H9 (cell line): ENCODE measurements around the gene PTPRN2. TPM values are rescaled to one million over a fixed set of nuclear protein-coding genes. Genes with fewer than 3 reads are reported as not detected.

Experiments used
- DNase-seq: peaks from one replicate; pipeline ENCODE4 v3.0.0-alpha.2; 2017
- H2AFZ ChIP-seq: one replicate; pipeline ENCODE4 v1.6.1; 2013; ENCODE audit warnings: mild to moderate bottlenecking, low read length, control low read depth, moderate library complexity
- H2AK5ac ChIP-seq: 2 replicates; pipeline ENCODE4 v1.6.1; 2013; ENCODE audit warnings: low read length, control low read depth, mixed read lengths; ENCODE audit not compliant: insufficient read length
- H2BK120ac ChIP-seq: one replicate; pipeline ENCODE4 v1.6.1; 2013; ENCODE audit warnings: low read depth, mild to moderate bottlenecking, low read length, control low read depth, inconsistent platforms; ENCODE audit not compliant: poor library complexity, severe bottlenecking
- H2BK12ac ChIP-seq: 2 replicates; pipeline ENCODE4 v1.6.1; 2013; ENCODE audit warnings: low read length, control low read depth, mixed read lengths, low read depth; ENCODE audit not compliant: insufficient read length
- H2BK15ac ChIP-seq: 2 replicates; pipeline ENCODE4 v1.6.1; 2013; ENCODE audit warnings: low read depth, low read length, control low read depth
- H2BK20ac ChIP-seq: one replicate; pipeline ENCODE4 v1.6.1; 2013; ENCODE audit warnings: low read depth, mild to moderate bottlenecking, low read length, control low read depth, inconsistent platforms; ENCODE audit not compliant: poor library complexity, severe bottlenecking
- H2BK5ac ChIP-seq: 2 replicates; pipeline ENCODE4 v1.6.1; 2013; ENCODE audit warnings: low read length, control low read depth, mixed read lengths; ENCODE audit not compliant: insufficient read length
- H3K14ac ChIP-seq: 2 replicates; pipeline ENCODE4 v1.6.1; 2013; ENCODE audit warnings: low read length, control low read depth; ENCODE audit not compliant: insufficient read depth
- H3K18ac ChIP-seq: 2 replicates; pipeline ENCODE4 v1.6.1; 2013; ENCODE audit warnings: low read depth, mild to moderate bottlenecking, mixed read lengths, low read length, control low read depth; ENCODE audit not compliant: insufficient read length
- H3K23ac ChIP-seq: 2 replicates; pipeline ENCODE4 v1.6.1; 2013; ENCODE audit warnings: low read length, control low read depth, mixed read lengths, low read depth; ENCODE audit not compliant: insufficient read length
- H3K23me2 ChIP-seq: 2 replicates; pipeline ENCODE4 v1.6.1; 2013; ENCODE audit warnings: low read depth, mild to moderate bottlenecking, mixed read lengths, low read length, control low read depth; ENCODE audit not compliant: insufficient read length, poor library complexity, severe bottlenecking
- H3K27ac ChIP-seq: 2 replicates; pipeline ENCODE4 v1.5.1; 2013; ENCODE audit warnings: low read length, control low read depth, mixed read lengths, low read depth; ENCODE audit not compliant: insufficient read length
- H3K27me3 ChIP-seq: 2 replicates; pipeline ENCODE4 v1.6.1; 2013; ENCODE audit warnings: low read length, control low read depth, inconsistent platforms; ENCODE audit not compliant: insufficient read depth
- H3K4ac ChIP-seq: 2 replicates; pipeline ENCODE4 v1.6.1; 2013; ENCODE audit warnings: low read depth, mild to moderate bottlenecking, control low read depth, inconsistent platforms, low read length, moderate library complexity
- H3K4me1 ChIP-seq: 2 replicates; pipeline ENCODE4 v1.6.1; 2013; ENCODE audit warnings: low read length, control low read depth, inconsistent platforms; ENCODE audit not compliant: insufficient read depth
- H3K4me2 ChIP-seq: 2 replicates; pipeline ENCODE4 v1.6.1; 2013; ENCODE audit warnings: low read length, control low read depth, mixed read lengths; ENCODE audit not compliant: insufficient read length, insufficient read depth
- H3K56ac ChIP-seq: 2 replicates; pipeline ENCODE4 v1.6.1; 2013; ENCODE audit warnings: low read depth, mild to moderate bottlenecking, mixed read lengths, low read length, control low read depth; ENCODE audit not compliant: insufficient read length
- H3K79me1 ChIP-seq: 2 replicates; pipeline ENCODE4 v1.6.1; 2013; ENCODE audit warnings: low read depth, mild to moderate bottlenecking, moderate library complexity, low read length, control low read depth, inconsistent platforms; ENCODE audit not compliant: insufficient read depth, poor library complexity, severe bottlenecking
- H3K79me2 ChIP-seq: 2 replicates; pipeline ENCODE4 v1.6.1; 2013; ENCODE audit warnings: low read length, control low read depth, inconsistent platforms; ENCODE audit not compliant: insufficient read depth
- H3K9ac ChIP-seq: 2 replicates; pipeline ENCODE4 v1.6.1; 2013; ENCODE audit warnings: low read length, control low read depth, mixed read lengths; ENCODE audit not compliant: insufficient read length; ENCODE audit errors: extremely low read depth
- H3K9me3 ChIP-seq: one replicate; pipeline ENCODE4 v1.6.1; 2013; ENCODE audit warnings: low read depth, low read length, inconsistent platforms; ENCODE audit not compliant: control insufficient read depth
- H3T11ph ChIP-seq: one replicate; pipeline ENCODE4 v1.6.1; 2013; ENCODE audit warnings: mild to moderate bottlenecking, low read length, control low read depth, inconsistent platforms
- H4K20me1 ChIP-seq: one replicate; pipeline ENCODE4 v1.6.1; 2013; ENCODE audit not compliant: control insufficient read depth, insufficient read length, insufficient read depth
- H4K5ac ChIP-seq: 2 replicates; pipeline ENCODE4 v1.6.1; 2013; ENCODE audit warnings: low read depth, mild to moderate bottlenecking, mixed read lengths, low read length, control low read depth; ENCODE audit not compliant: insufficient read length
- H4K8ac ChIP-seq: replicated peaks from 2 replicates; pipeline ENCODE4 v1.6.1; 2013; ENCODE audit warnings: low read length, control low read depth, mixed read lengths, low read depth; ENCODE audit not compliant: insufficient read length
- H4K91ac ChIP-seq: 2 replicates; pipeline ENCODE4 v1.6.1; 2013; ENCODE audit warnings: low read depth, mild to moderate bottlenecking, moderate library complexity, mixed read lengths, low read length, control low read depth; ENCODE audit not compliant: insufficient read length
- H3K27ac Mint-ChIP-seq, 3 experiments: 2 replicates in 2 of 3; 3 replicates in 1 of 3; pipeline ENCODE4 v1.8.0; 2020 to 2021; ENCODE audit warnings: mixed read lengths in 3 of 3, mild to moderate bottlenecking in 1 of 3, moderate library complexity in 1 of 3
- H3K27me3 Mint-ChIP-seq: 2 replicates; pipeline ENCODE4 v1.8.0; 2021; ENCODE audit warnings: low read depth, mild to moderate bottlenecking, moderate library complexity, mixed read lengths
- H3K36me3 Mint-ChIP-seq, 3 experiments: 2 replicates in 2 of 3; 3 replicates in 1 of 3; pipeline ENCODE4 v1.8.0; 2020 to 2021; ENCODE audit warnings: low read depth in 3 of 3, mixed read lengths in 3 of 3; ENCODE audit not compliant: insufficient read depth in 1 of 3
- H3K4me1 Mint-ChIP-seq, 2 experiments: 2 replicates each; pipeline ENCODE4 v1.8.0; 2020; ENCODE audit warnings: mixed read lengths in 2 of 2
- H3K4me3 Mint-ChIP-seq, 2 experiments: 2 replicates in 1 of 2; 3 replicates in 1 of 2; pipeline ENCODE4 v1.8.0; 2020 to 2021; ENCODE audit warnings: mild to moderate bottlenecking in 2 of 2, mixed read lengths in 2 of 2, moderate library complexity in 1 of 2
- H3K9me3 Mint-ChIP-seq, 2 experiments: 2 replicates in 1 of 2; 3 replicates in 1 of 2; pipeline ENCODE4 v1.8.0; 2020; ENCODE audit warnings: mild to moderate bottlenecking in 2 of 2, mixed read lengths in 2 of 2, moderate library complexity in 1 of 2
- WGBS: extraction: QIAGEN DNeasy Blood & Tissue Kit; methylation state at CpG from one replicate; pipeline ENCODE4 v1.1.7; 2013; ENCODE audit warnings: missing lambda C conversion rate, low lambda C conversion rate, mixed read lengths; ENCODE audit not compliant: insufficient read length; ENCODE audit errors: extremely low coverage; 5-methylcytosine and 5-hydroxymethylcytosine counted together
- total RNA-seq: library from RNA; stranded (reverse); gene quantifications from 2 replicates; pipeline ENCODE4 v1.2.1, GENCODE V29; 2021
- TF ChIP-seq, protein P1 (sequence below): fragments of 200-600 bp; sonication (generic); conservative IDR thresholded peaks from 3 replicates; pipeline ENCODE4 v1.8.0; 2021; ENCODE audit warnings: antibody characterized with exemption, mild to moderate bottlenecking

Gene PTPRN2
- total RNA-seq, 1 experiment from 2014 or later = 5.2 TPM

DNA sequence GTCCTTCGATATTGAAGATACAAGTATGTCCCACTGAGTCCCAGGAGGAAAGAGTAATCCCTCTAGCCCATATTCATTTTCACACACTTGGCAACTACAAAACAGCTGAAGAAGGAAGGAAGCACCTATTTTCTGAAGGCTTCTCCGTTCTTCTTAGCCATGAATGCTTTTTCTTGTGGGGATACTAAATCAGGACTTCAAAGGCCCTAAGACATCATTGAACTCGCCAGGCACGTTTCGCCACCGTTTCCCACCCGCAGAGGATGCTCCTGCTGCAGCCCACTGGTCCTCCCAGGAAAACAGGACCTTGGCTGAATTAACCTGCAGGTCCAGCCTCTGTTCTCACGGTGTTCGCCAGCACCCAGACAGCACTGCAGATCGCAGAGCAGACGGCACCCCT lies 689.4 kb downstream of the PTPRN2 start:
- H4K20me1 ChIP-seq = no peaks in the 10 kb centered on the region
- 0 out of 2 replicates have a peak, but pooled peaks cover 3% of the 10 kb centered on the region for H3K4me1 ChIP-seq
- Mint-ChIP-seq H3K9me3 (peaks cover 0 to 2% of the 10 kb centered on the region in 2 experiments; a peak in 1 of 5 replicates), H3K4me3 (no peak overlapping the region; a peak in 1 of 5 replicates), H3K27ac (no peak overlapping the region), H3K36me3 (peaks cover 0 to 5% (median 0%) of the 10 kb centered on the region in 3 experiments; a peak in 2 of 7 replicates), H3K4me1 (peaks cover 19% of the 10 kb centered on the region in 2 experiments), H3K27me3 (peaks cover 16% of the 10 kb centered on the region)
- no peak overlapping the region for H4K8ac ChIP-seq
- no peaks in the 10 kb centered on the region for H3K23me2 ChIP-seq
- no peak overlapping the region for H3K56ac ChIP-seq
- H2BK5ac ChIP-seq = no peak overlapping the region
- no peak for DNase-seq
- no peak overlapping the region for H3K4me2 ChIP-seq
- H3K9ac ChIP-seq = no peak overlapping the region
- no peaks in the 10 kb centered on the region for H3K27me3 ChIP-seq
- H4K5ac ChIP-seq = no peak overlapping the region
- H3K23ac ChIP-seq = no peak overlapping the region
- no peak overlapping the region for H2AK5ac ChIP-seq
- no CpG with 5 or more reads among the region's 11 CpGs for WGBS
- H2BK15ac ChIP-seq = no peak overlapping the region
- H4K91ac ChIP-seq = no peak overlapping the region
- H3T11ph ChIP-seq = no peak overlapping the region
- H3K18ac ChIP-seq = no peak overlapping the region
- no peaks in the 10 kb centered on the region for H3K79me2 ChIP-seq
- H2BK12ac ChIP-seq = no peak overlapping the region
- H2AFZ ChIP-seq = no peak overlapping the region
- TF ChIP-seq, protein P1, sequence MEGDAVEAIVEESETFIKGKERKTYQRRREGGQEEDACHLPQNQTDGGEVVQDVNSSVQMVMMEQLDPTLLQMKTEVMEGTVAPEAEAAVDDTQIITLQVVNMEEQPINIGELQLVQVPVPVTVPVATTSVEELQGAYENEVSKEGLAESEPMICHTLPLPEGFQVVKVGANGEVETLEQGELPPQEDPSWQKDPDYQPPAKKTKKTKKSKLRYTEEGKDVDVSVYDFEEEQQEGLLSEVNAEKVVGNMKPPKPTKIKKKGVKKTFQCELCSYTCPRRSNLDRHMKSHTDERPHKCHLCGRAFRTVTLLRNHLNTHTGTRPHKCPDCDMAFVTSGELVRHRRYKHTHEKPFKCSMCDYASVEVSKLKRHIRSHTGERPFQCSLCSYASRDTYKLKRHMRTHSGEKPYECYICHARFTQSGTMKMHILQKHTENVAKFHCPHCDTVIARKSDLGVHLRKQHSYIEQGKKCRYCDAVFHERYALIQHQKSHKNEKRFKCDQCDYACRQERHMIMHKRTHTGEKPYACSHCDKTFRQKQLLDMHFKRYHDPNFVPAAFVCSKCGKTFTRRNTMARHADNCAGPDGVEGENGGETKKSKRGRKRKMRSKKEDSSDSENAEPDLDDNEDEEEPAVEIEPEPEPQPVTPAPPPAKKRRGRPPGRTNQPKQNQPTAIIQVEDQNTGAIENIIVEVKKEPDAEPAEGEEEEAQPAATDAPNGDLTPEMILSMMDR = no peak
- H3K79me1 ChIP-seq = no peaks in the 10 kb centered on the region
- no peak overlapping the region for H3K27ac ChIP-seq
- H3K4ac ChIP-seq = no peak overlapping the region
- no peak overlapping the region for H2BK20ac ChIP-seq
- no peaks in the 10 kb centered on the region for H3K9me3 ChIP-seq
- H2BK120ac ChIP-seq = no peak overlapping the region
- H3K14ac ChIP-seq = no peak overlapping the region
